ENCODE data around the gene FBXL19. TPM values are rescaled to one million over a fixed set of nuclear protein-coding genes. Genes with fewer than 3 reads are reported as not detected.

The FBXL19 gene
- polyA plus RNA-seq, 1 donor from 2014 or later = 99.6 TPM

- TF ChIP-seq MXI1 (conservative IDR thresholded peaks at IDR 0.05; ENCODE audit: poor library complexity, severe bottlenecking) = no peak
- no peak for TF ChIP-seq SMC3 (conservative IDR thresholded peaks at IDR 0.05; ENCODE audit: poor library complexity)
- TF ChIP-seq RAD21 (conservative IDR thresholded peaks at IDR 0.05) = no peak
- TF ChIP-seq EZH2 (IDR thresholded peaks at IDR 0.05; ENCODE audit: borderline replicate concordance, insufficient read depth, low read length, poor library complexity, severe bottlenecking) = no peak
- no peak for TF ChIP-seq TAF1 (IDR thresholded peaks at IDR 0.05; ENCODE audit: low read depth)
- TF ChIP-seq, protein P1, sequence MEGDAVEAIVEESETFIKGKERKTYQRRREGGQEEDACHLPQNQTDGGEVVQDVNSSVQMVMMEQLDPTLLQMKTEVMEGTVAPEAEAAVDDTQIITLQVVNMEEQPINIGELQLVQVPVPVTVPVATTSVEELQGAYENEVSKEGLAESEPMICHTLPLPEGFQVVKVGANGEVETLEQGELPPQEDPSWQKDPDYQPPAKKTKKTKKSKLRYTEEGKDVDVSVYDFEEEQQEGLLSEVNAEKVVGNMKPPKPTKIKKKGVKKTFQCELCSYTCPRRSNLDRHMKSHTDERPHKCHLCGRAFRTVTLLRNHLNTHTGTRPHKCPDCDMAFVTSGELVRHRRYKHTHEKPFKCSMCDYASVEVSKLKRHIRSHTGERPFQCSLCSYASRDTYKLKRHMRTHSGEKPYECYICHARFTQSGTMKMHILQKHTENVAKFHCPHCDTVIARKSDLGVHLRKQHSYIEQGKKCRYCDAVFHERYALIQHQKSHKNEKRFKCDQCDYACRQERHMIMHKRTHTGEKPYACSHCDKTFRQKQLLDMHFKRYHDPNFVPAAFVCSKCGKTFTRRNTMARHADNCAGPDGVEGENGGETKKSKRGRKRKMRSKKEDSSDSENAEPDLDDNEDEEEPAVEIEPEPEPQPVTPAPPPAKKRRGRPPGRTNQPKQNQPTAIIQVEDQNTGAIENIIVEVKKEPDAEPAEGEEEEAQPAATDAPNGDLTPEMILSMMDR (IDR thresholded peaks at IDR 0.05; ENCODE audit: poor library complexity, severe bottlenecking) = no peak
- no peak for TF ChIP-seq REST (IDR thresholded peaks at IDR 0.05; ENCODE audit: borderline replicate concordance)
- TF ChIP-seq EP300 (conservative IDR thresholded peaks at IDR 0.05; ENCODE audit: poor library complexity, severe bottlenecking) = no peak
- TF ChIP-seq POLR2AphosphoS5 (IDR thresholded peaks at IDR 0.05) = no peak
- peak within 1 kb of the TSS; percentile 46 for H3K4me3 ChIP-seq (ENCODE audit: low read length)
- no peaks in the 10 kb centered on the region for H3K9me2 ChIP-seq (ENCODE audit: insufficient read depth, low read length)
- H3K9me3 ChIP-seq (ENCODE audit: low read length) = no peaks in the 10 kb centered on the region
- no peak within 1 kb of the TSS for H3K4me2 ChIP-seq (ENCODE audit: low read length)
- no peak within 1 kb of the TSS for H3K9ac ChIP-seq (ENCODE audit: low read length)
- no peak within 1 kb of the TSS for H2AFZ ChIP-seq (ENCODE audit: low read depth, low read length)
- H3K79me2 ChIP-seq (replicated peaks; ENCODE audit: insufficient read depth, low read length) = peaks cover 4% of the 10 kb centered on the region
- H4K20me1 ChIP-seq (ENCODE audit: insufficient read depth) = no peaks in the 10 kb centered on the region
- no peaks in the 10 kb centered on the region for H3K36me3 ChIP-seq (ENCODE audit: insufficient read depth, low read length)
- peaks cover 5% of the 10 kb centered on the region for H3F3A ChIP-seq (ENCODE audit: insufficient read depth, low read length, poor library complexity, severe bottlenecking)
- H3K27me3 ChIP-seq (ENCODE audit: insufficient read depth, low read depth, low read length) = no peaks in the 10 kb centered on the region
- H3K27ac ChIP-seq (ENCODE audit: low read length) = no peak within 1 kb of the TSS
Measured at GRCh38 chr16:30896261-30896888, 27.0 kb upstream of the FBXL19 start, which contains the start of gene CTF1. Gene CTF1 (plus strand): TSS chr16:30896614. CDS start chr16:30896644, 30 bp downstream.

DNA sequence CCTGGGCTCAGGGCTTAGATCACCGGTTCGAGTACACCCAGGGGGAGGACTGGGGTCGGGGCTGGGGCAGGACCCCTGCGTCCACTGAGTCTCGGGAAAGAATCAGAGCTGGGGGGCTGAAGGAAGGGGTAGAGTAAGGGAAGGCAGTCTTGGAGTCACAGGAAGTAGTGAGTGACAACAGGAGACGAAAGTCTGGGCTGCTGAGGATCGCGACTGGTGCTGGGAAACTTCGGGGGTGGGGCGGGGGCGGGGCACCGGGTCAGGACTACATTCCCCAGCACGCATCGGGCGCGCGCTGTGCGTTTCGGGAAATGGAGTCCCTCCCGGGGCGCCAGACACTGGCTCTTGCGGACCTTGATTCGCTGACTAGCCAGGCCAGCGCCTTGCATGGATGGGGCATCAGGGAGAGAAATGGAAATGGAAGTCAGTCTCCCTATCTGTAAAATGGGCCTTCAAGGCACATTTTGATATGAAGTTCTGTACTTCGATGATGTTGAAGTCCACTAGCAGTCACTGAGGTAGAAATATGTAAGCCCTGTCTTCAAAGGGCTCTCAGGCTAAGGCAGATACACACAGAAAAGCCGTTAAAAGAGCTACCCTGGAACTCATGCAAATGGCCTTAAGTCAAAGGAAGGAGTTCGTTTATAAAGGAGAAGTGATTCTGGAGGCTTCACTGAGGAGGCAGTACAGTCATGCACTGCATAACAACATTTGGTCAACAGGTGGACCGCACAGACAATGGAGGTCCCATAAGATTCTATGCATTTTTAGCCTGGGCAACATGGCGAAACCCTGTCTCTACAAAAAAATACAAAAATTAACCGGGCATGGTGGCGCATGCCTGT is 26.3 kb upstream of the FBXL19 start:
- H3K4me2 ChIP-seq (ENCODE audit: low read length) = no peak overlapping the region
- H2AFZ ChIP-seq (ENCODE audit: low read depth, low read length) = no peak overlapping the region
- no peak for TF ChIP-seq RAD21 (conservative IDR thresholded peaks at IDR 0.05)
- no peak for TF ChIP-seq EP300 (conservative IDR thresholded peaks at IDR 0.05; ENCODE audit: poor library complexity, severe bottlenecking)
- TF ChIP-seq, protein P1 (IDR thresholded peaks at IDR 0.05; ENCODE audit: poor library complexity, severe bottlenecking) = no peak
- no peak for TF ChIP-seq EZH2 (IDR thresholded peaks at IDR 0.05; ENCODE audit: borderline replicate concordance, insufficient read depth, low read length, poor library complexity, severe bottlenecking)
- no peak for TF ChIP-seq SMC3 (conservative IDR thresholded peaks at IDR 0.05; ENCODE audit: poor library complexity)
- no peak for TF ChIP-seq TAF1 (IDR thresholded peaks at IDR 0.05; ENCODE audit: low read depth)
- peak overlapping the region; percentile 46 for H3K4me3 ChIP-seq (ENCODE audit: low read length)
- no peak overlapping the region for H3K9ac ChIP-seq (ENCODE audit: low read length)
- no peaks in the 10 kb centered on the region for H3K9me2 ChIP-seq (ENCODE audit: insufficient read depth, low read length)
- H3K79me2 ChIP-seq (replicated peaks; ENCODE audit: insufficient read depth, low read length) = peaks cover 4% of the 10 kb centered on the region
- H3F3A ChIP-seq (ENCODE audit: insufficient read depth, low read length, poor library complexity, severe bottlenecking) = peaks cover 5% of the 10 kb centered on the region
- H3K9me3 ChIP-seq (ENCODE audit: low read length) = no peaks in the 10 kb centered on the region
- H3K36me3 ChIP-seq (ENCODE audit: insufficient read depth, low read length) = no peaks in the 10 kb centered on the region
- no peak overlapping the region for H3K27ac ChIP-seq (ENCODE audit: low read length)
- no peaks in the 10 kb centered on the region for H4K20me1 ChIP-seq (ENCODE audit: insufficient read depth)
- no peaks in the 10 kb centered on the region for H3K27me3 ChIP-seq (ENCODE audit: insufficient read depth, low read depth, low read length)

All from neural cell (in vitro differentiated cells).